Caco-2 (cell line): Measurements from ENCODE around the gene C10orf120. TPM values are rescaled to one million over a fixed set of nuclear protein-coding genes. Genes with fewer than 3 reads are reported as not detected.

Experiments used
- BruUV-seq: library from RNA; stranded (reverse); fragments of 400-500 nt; replicated peaks from 2 replicates; lab custom pipeline; 2021; lab: Mats Ljungman, UMichigan
- CTCF ChIA-PET: fragments of 300-600 bp; sonication (Branson Sonifier 250); formaldehyde crosslinking; loops from one replicate; lab custom pipeline; 2022; ENCODE audit warnings: antibody characterized with exemption; lab: Charles Lee
- POLR2A ChIA-PET: fragments of 300-600 bp; sonication (Branson Sonifier 250); formaldehyde crosslinking; loops from one replicate; lab custom pipeline; 2022; ENCODE audit warnings: antibody characterized with exemption; lab: Charles Lee
- DNase-seq, 2 experiments: peaks; one replicate each; pipeline versions ENCODE4 v3.0.0 to v3.0.0-alpha.2; 2020 to 2022
- H3K27me3 ChIP-seq: replicated peaks from 2 replicates; pipeline ENCODE4 v1.6.0; 2011; ENCODE audit warnings: low read length; ENCODE audit not compliant: control insufficient read depth, insufficient read depth
- H3K36me3 ChIP-seq: 2 replicates; pipeline ENCODE4 v1.5.1; 2011; ENCODE audit warnings: low read length; ENCODE audit not compliant: control insufficient read depth, insufficient read depth
- H3K4me1 ChIP-seq: fragments of 250-450 bp; sonication (Bioruptor Pico); 2 replicates; pipeline ENCODE4 v1.5.1; 2020; ENCODE audit warnings: mild to moderate bottlenecking
- H3K4me3 ChIP-seq: 2 replicates; pipeline ENCODE4 v1.5.1; 2011; ENCODE audit warnings: low read depth, mild to moderate bottlenecking, control low read depth, low read length
- H3K9me3 ChIP-seq: fragments of 250-450 bp; sonication (Bioruptor Pico); 2 replicates; pipeline ENCODE4 v1.5.1; 2020; ENCODE audit warnings: mild to moderate bottlenecking, moderate library complexity
- H3K27ac Mint-ChIP-seq: one replicate; pipeline ENCODE4 v1.8.0; 2022; ENCODE audit warnings: mixed read lengths; ENCODE audit not compliant: unreplicated experiment
- H3K27me3 Mint-ChIP-seq: one replicate; pipeline ENCODE4 v1.8.0; 2022; ENCODE audit warnings: mixed read lengths; ENCODE audit not compliant: insufficient read depth, unreplicated experiment
- H3K36me3 Mint-ChIP-seq: one replicate; pipeline ENCODE4 v1.8.0; 2022; ENCODE audit warnings: mild to moderate bottlenecking, mixed read lengths; ENCODE audit not compliant: insufficient read depth, unreplicated experiment
- H3K4me1 Mint-ChIP-seq: one replicate; pipeline ENCODE4 v1.8.0; 2022; ENCODE audit warnings: low read depth, mixed read lengths; ENCODE audit not compliant: unreplicated experiment
- H3K4me3 Mint-ChIP-seq: one replicate; pipeline ENCODE4 v1.8.0; 2022; ENCODE audit warnings: mild to moderate bottlenecking, moderate library complexity, mixed read lengths; ENCODE audit not compliant: unreplicated experiment
- H3K9me3 Mint-ChIP-seq: one replicate; pipeline ENCODE4 v1.8.0; 2022; ENCODE audit warnings: mixed read lengths; ENCODE audit not compliant: unreplicated experiment
- CTCF ChIP-seq, 2 experiments: fragments of 200-600 bp in 1 of 2; IDR thresholded peaks; 1 replicate in 1 of 2; 2 replicates in 1 of 2; pipeline versions ENCODE4 v1.5.1 to v1.8.0; 2011 to 2022; ENCODE audit warnings: antibody characterized with exemption in 1 of 2, control low read depth in 1 of 2, inconsistent platforms in 1 of 2, low read depth in 1 of 2, low read length in 1 of 2, mild to moderate bottlenecking in 1 of 2, moderate library complexity in 1 of 2; ENCODE audit not compliant: insufficient read depth in 1 of 2, severe bottlenecking in 1 of 2, unreplicated experiment in 1 of 2
- intact Hi-C: fragments of 100-400 bp; cut with micrococcal nuclease; formaldehyde crosslinking; loops from one replicate; pipeline ENCODE4 v1.10.0; 2022; ENCODE audit not compliant: unreplicated experiment
- total RNA-seq: library from RNA; stranded (reverse); gene quantifications from 2 replicates; pipeline ENCODE4 v1.2.3, GENCODE V29; 2022

The C10orf120 gene
- total RNA-seq, 1 experiment from 2014 or later: not detected

GRCh38 chr10:122656741-122657140 is 42.9 kb downstream of the C10orf120 start:
- no peak overlapping the region for H3K4me3 Mint-ChIP-seq
- CTCF ChIA-PET: no interaction called here
- H3K27me3 Mint-ChIP-seq: peaks cover 29% of the 10 kb centered on the region

GRCh38 chr10:122656308-122656705 is 43.3 kb downstream of the C10orf120 start:
- Mint-ChIP-seq H3K9me3 (no peaks in the 10 kb centered on the region), H3K4me1 (no peaks in the 10 kb centered on the region), H3K4me3 (no peak overlapping the region), H3K27me3 (peaks cover 29% of the 10 kb centered on the region), H3K27ac (no peak overlapping the region), H3K36me3 (no peaks in the 10 kb centered on the region)
- CTCF ChIA-PET: no interaction called here
- no peak for DNase-seq
- POLR2A ChIA-PET: no interaction called here
- Histone ChIP-seq H3K9me3 (no peaks in the 10 kb centered on the region), H3K36me3 (no peaks in the 10 kb centered on the region), H3K4me3 (no peak overlapping the region), H3K4me1 (no peaks in the 10 kb centered on the region), H3K27me3 (peaks cover 1% of the 10 kb centered on the region; the same call in 1 of the 2 replicates)
- TF ChIP-seq CTCF (IDR thresholded peaks at IDR 0.05; ENCODE audit: insufficient read depth in 1 of 2, low read depth in 1 of 2, low read length in 1 of 2, severe bottlenecking in 1 of 2, unreplicated experiment in 1 of 2): no peak
- no TSS peak for BruUV-seq
- intact Hi-C loops: no loop called here

More at GRCh38 chr10:122656741-122657140, 42.9 kb downstream of the C10orf120 start:
- H3K9me3 ChIP-seq: no peaks in the 10 kb centered on the region
- no peak for TF ChIP-seq CTCF (IDR thresholded peaks at IDR 0.05; ENCODE audit: insufficient read depth in 1 of 2, low read depth in 1 of 2, low read length in 1 of 2, severe bottlenecking in 1 of 2, unreplicated experiment in 1 of 2)
- H3K36me3 ChIP-seq: no peaks in the 10 kb centered on the region
- BruUV-seq: no TSS peak
- H3K27ac Mint-ChIP-seq: no peak overlapping the region
- intact Hi-C loops: no loop called here
- no peak overlapping the region for H3K4me3 ChIP-seq
- POLR2A ChIA-PET: no interaction called here
- no peak for DNase-seq
- H3K36me3 Mint-ChIP-seq: no peaks in the 10 kb centered on the region
- H3K9me3 Mint-ChIP-seq: no peaks in the 10 kb centered on the region
- peaks cover 1% of the 10 kb centered on the region; the same call in 1 of the 2 replicates for H3K27me3 ChIP-seq
- no peaks in the 10 kb centered on the region for H3K4me1 ChIP-seq
- H3K4me1 Mint-ChIP-seq: no peaks in the 10 kb centered on the region

- Histone ChIP-seq H3K9me3 (no peaks in the 10 kb centered on the region), H3K4me1 (no peaks in the 10 kb centered on the region), H3K27me3 (peaks cover 1% of the 10 kb centered on the region; the same call in 1 of the 2 replicates), H3K36me3 (no peaks in the 10 kb centered on the region), H3K4me3 (no peak overlapping the region)
- Mint-ChIP-seq H3K27ac (no peak overlapping the region), H3K4me3 (no peak overlapping the region), H3K4me1 (no peaks in the 10 kb centered on the region), H3K27me3 (peaks cover 26% of the 10 kb centered on the region), H3K36me3 (no peaks in the 10 kb centered on the region), H3K9me3 (no peaks in the 10 kb centered on the region)
- no peak for DNase-seq
- ChIA-PET CTCF (no interaction called here), POLR2A (no interaction called here)
- intact Hi-C loops: no loop called here
- no TSS peak for BruUV-seq
- TF ChIP-seq CTCF (IDR thresholded peaks at IDR 0.05; ENCODE audit: insufficient read depth in 1 of 2, low read depth in 1 of 2, low read length in 1 of 2, severe bottlenecking in 1 of 2, unreplicated experiment in 1 of 2): no peak
Measured at GRCh38 chr10:122655524-122656307, 43.9 kb downstream of the C10orf120 start.
